A172 (cell line): Measurements from ENCODE around the gene ZNF280B. TPM values are rescaled to one million over a fixed set of nuclear protein-coding genes. Genes with fewer than 3 reads are reported as not detected.
A peak's percentile ranks its signal among the peaks of the same experiment; 100 is the strongest.
"Not testable (repeated sequence)": the region's sequence is repeated elsewhere in the genome, so short reads cannot be mapped to it uniquely, and the experiment has no call there.

Experiments
- DNase-seq: peaks from one replicate; pipeline ENCODE4 v3.0.0-alpha.2; 2015; ENCODE audit warnings: low spot score
- total RNA-seq: library from RNA; depleted of rRNA; stranded (reverse); fragments of >200 nt; shearing (Covaris generic); gene quantifications from 2 replicates; pipeline ENCODE4 v1.2.3, GENCODE V29; 2014

Gene ZNF280B
- total RNA-seq, 1 experiment from 2014 or later: 3.0 TPM

DNA sequence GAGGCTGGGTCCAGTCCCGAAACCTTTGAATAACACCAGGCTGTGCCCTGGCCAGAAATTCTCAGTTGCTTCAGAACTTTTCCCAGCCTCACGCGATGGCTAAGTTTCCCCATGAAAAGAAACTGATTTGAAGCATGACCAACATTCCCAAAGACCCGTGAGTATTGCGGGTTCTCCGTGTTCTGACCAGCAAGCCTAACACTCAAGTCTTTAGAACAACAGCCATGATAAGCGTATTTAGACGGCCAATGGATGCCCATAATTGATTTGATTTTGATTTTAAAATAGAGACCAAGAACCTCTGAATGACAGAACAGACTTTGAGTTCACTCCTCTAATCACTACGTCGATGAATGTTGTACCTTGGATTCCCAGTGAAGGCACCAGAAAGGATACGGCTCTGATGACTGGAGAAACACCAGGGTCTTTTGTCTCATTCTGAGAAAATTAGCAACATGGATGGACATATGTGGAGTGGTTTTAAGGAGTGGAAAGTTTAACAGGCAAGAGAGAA lies 43.9 kb downstream of the ZNF280B start:
- DNase-seq: no peak

DNA sequence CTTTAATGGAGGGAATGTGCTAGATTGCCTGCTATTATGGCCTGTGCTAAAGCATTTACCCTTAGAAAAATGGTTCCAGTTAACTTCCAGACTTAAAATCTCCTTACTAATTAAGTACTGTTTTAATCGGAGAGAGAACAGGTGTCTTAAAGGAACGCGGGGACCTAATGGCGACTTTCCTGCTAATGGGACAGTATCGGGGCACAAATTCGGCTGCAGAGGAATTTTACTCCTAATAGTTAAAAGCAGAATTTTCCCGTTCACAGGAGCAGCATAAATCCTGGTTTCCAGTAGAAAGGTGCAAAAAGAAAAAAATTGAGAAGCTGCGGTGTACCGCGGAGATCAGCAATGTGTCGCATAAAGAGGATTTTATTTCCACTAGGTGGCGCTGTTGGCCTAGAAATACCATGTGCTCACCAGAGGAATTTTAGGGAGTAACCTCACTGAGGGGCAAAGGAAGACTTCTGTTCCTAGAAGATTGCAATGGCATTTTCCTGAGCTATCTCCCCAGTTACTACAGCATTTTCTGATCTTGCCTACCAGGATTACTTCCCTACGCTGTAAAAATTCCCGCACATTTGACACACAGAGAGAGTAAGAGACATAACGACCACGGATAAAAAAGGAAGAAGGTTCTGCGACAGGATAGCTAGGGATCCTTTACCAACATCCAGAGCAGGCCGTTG lies 44.5 kb downstream of the ZNF280B start:
- DNase-seq: peak; percentile 35

DNA sequence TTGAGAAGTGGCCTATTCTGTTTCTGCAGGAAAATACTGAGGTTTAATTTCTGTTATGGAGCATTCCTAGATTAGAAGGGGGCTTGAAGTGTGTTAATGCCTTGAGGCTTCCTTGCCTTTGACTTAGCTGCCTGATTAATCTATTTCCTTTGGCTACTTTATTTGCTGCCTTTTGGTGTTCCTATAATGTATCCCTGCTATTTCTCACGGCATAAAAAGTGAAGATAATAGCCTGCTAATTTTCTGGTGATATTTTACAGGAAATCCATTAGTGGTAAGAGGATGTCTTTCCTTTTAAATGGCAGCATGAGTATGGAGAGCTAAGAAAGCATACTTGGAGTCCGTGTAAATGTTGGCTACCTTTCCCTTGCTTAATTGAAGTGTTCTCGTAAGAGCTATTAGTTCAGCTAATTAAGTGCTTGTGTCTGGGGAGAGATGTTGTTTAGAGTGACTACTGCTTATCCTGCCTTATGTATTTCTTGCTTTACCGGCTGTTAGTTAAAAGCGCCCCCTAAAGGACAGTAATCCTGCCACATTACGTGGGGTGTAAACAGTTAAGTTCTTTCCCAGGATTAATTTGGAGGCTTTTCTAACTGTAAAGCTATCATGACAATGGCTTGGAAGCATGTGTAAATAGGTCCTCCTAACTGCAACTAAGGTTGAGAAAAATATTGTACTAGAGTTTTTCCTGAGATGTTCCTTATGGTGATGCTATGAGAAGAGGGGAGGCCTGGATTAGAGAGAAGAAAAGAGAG lies 45.6 kb downstream of the ZNF280B start:
- no peak for DNase-seq

DNA sequence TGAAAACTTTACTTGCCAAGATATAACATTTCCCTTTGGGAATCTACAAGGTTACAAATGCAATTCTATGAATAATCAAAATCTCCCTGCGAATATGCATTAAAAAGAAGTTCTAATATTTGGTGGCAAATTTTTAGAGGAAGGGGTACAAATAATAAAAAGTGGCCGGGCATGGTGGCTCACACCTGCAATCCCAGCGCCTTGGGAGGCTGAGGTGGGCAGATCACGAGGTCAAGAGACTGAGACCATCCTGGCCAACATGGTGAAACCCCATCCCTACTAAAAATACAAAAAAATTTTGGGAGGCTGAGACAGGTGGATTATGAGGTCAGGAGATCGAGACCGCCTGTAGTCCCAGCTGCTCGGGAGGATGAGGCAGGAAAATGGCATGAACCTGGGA lies 47.0 kb downstream of the ZNF280B start:
- DNase-seq: no peak

DNA sequence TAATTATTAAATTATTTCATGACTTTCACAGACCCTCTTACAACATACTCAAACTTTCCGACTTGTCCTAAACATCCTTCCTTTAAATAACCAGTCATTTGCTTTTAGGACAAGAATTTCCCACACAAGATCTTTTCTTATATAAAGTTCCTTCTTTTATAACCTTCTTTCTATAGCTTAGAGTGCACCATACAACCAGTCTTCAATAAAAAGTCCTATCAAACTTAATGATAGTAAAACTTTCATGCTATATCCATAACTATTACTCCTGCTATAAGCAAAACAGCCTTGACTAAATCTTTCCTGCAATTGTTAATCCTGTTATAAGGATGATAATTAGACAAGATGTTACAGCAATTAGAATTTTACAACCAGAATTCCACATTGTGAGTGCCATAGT lies 47.4 kb downstream of the ZNF280B start:
- DNase-seq: no peak

DNA sequence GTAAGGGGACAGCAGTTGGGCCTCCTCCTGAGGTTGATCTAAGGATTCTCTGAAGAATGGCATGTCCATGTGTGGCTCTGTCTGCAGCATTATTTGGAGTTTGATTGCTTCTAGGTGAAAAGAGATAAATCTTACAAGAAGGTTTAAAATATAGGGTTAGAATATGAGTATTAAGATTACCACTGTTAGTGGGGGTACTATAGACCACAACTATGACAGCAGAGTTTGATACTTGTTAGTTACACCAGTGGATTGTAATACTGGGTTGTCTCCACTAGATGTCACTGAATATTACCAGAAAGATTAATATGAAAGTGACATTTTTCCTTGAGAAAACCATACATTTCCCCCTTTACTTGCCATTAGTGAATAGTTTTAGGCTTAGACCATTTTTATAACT lies 47.9 kb downstream of the ZNF280B start:
- no peak for DNase-seq

DNA sequence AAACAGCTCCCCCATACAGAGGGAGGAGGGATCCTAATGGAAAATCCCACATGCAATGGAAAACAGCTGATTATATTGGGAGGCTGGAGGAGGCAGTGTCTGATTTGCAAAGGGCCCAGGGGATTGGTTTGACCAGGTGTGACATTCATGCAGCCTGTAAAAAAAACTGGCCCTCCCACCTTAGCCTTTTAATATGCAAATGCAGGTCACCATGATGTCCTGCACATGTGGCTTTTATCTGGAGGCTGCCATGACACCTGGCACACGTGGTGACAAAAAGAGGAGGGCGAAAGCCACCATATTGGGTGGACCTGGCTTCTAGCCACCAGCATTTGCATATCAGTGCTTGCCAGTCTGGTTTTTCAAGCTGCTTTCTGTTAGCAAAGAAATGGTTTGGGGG lies 48.5 kb downstream of the ZNF280B start:
- no peak for DNase-seq

DNA sequence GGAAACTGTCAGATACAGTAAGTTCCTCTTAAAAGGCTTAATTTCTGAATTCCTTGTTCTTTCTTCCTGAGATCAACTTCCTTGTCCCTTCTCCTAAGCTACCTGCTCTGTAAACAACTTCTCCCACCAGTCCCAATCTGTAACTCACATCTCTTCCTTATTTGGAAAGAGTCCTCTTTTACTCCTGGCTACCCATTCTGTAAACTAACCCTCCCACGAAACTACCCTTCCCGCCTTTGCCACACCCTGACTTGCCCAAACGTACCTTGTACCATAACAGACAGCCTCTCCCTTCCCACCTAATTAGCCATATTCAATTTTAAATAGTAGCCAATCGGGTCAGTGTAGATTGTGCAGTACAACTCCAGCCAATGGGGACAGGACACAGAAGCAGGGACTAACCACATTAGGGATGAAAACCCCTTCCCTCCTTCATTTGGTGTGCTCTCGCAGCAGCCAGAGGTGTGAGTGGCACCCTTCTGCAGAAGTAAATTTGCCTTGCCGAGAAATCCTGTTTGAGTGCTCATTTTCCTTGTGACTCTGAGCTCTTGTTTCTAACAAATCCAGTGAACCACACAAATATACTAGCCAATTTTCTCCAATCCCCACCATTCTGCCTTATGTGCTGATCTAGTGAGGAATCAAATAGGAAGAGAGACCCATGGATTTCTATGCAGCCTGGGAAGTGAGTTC lies 49.5 kb downstream of the ZNF280B start:
- DNase-seq: no peak

DNA sequence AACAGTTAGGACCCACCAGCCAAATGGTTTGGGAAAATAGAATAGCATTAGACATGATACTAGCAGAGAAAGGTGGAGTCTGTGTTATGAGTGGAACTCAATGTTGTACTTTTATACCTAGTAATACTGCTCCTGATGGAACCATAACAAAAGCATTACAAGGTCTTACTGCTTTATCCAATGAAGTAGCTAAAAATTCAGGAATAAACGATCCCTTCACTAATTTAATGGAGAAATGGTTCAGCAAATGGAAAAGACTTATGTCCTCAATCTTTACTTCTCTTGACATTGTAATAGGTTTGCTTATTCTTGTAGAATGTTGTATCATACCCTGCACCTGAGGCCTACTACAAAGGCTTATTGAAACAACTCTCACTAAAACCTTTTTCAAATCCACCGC lies 50.2 kb downstream of the ZNF280B start:
- DNase-seq: no peak

DNA sequence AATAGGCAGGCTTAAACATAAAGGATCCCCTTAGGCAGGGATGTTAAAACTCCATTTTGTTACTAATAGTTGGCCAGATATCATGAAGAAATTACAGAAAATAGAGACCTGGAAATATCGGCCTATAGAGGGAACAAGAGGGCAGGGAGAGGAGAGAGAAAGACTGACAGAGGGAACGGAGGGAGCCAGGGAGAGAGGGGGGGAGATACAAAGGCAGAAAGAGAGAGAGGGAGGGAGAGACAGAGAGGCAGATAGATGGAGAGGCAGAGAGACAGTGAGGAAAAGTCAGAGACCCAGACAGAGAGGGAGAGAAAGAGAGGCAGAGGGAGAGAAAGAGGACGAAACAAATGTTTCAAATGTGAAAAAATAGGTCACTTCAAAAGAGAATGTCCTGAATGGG lies 53.5 kb downstream of the ZNF280B start:
- no peak for DNase-seq

DNA sequence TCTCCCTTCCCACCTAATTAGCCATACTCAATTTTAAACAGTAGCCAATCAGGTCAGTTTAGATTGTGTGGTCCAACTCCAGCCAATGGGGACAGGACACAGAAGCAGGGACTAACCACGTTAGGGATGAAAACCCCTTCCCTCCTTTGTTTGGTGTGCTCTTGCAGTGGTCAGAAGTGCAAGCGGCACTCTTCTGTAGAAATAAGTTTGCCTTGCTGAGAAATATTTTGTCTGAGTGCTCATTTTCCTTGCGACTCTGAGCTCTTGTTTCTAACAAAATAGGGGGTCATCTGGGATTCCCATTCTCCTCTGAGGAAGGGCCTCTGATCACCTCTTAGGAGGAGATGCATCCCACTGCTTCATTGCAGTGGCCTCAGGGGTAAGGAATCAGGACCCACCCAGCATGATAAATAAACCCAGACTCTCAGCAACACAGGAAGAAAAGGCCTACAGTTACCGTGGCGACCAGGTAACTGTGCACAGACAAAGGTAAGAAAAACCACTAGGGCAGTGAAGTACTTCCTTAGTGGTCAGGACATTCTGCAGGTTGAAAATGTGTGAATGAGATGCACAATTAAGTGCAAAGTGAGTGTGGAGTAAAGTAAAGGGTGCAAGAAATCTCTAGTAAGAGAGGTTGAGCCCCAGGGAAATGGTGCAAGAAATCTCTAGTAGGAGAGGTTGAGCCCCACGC lies 55.4 kb downstream of the ZNF280B start:
- DNase-seq: no peak

DNA sequence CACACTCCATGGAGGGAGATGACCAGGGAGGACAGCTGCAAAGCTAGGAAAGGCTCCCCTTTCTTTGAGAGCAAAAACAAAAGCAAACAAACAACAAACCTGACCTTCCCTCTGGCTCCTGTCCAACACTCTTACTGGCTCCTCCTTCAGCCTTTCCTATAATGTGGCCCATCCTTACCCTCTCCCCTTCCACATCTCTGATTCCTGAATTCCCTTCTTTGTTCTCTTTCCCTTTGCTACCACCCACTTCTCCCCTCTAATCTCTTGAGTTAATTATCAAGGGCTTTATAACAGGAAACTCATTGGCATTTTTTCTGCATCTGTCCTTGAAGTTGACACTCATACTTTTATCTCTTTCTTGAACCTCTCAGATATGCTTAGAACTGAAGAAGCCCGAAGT lies 56.3 kb downstream of the ZNF280B start:
- DNase-seq: no peak

DNA sequence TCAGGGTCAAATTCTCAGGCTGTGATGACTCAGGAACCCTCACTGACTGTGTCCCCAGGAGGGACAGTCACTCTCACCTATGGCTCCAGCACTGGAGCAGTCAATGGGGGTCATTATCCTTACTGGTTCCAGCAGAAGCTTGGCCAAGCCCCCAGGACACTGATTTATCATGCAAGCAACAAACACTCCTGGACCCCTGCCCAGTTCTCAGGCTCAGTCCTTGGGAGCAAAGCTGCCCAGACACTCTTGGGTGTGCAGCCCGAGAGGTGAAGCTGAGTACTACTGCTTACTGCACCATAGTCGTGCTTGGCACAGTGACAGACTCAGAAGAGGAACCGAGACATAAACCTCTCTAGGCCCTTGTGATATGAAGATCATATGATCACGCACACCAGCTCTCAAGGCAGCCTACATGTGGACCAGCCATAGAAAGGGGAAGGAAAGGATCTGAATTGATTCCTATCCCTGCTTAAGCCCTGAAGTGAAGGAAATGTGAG lies 58.2 kb downstream of the ZNF280B start:
- DNase-seq: no peak

DNA sequence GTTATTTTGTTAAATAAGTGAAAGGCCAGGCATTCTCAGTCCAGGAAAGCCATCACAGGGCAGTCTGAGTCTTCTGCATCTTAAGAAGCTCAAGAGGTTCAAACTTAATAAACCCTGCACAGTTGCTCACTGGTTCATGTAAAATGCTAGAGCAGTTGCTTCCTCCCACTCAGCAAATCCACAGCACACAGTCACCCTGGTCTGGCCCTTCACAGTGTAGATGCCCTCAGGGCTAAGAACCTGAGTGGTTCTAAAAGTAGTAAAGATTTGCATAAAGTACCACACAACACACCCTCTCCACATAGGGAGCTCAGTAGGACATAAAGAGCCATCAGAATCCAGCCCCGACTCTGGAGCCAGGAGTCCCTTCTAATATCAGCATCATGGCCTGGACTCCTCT lies 58.7 kb downstream of the ZNF280B start:
- DNase-seq: no peak

DNA sequence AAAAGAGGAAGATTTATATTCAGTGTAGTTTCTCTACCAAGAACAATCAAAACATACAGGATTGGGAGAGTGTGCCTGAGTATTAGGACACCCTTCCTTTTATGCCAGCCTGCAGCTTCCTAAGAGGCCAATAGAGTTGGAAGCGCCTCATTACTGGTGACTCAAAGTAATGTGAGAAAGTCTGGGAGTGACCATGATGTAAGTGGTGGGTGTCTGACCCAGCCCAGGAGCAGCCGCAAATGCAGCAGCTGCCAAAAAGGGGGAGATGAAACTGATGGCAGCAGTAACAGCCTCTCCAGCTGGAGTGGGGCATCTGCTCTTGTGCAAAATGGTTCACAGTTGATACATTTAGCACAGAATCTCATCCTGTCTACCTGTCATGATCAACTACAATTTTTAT lies 62.0 kb downstream of the ZNF280B start:
- DNase-seq: no peak

DNA sequence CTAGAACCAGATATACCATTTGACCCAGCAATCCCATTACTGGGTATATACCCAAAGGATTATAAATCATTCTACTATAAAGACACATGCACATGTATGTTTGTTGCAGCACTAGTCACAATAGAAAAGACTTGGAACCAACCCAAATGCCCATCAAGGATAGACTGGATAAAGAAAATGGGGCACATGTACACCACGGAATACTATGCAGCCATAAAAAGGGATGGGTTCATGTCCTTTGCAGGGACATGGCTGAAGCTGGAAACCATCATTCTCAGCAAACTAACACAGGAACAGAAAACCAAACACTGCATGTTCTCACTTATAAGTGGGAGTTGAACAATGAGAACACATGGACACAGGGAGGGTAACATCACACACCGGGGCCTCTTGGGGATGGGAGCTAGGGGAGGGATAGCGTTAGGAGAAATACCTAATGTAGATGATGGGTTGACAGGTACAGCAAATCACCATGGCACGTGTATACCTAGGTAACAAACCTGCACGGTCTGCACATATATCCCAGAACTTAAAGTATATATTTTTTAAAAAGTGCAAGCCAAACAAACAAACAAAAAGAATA lies 64.4 kb downstream of the ZNF280B start:
- DNase-seq: not testable (repeated sequence)

DNA sequence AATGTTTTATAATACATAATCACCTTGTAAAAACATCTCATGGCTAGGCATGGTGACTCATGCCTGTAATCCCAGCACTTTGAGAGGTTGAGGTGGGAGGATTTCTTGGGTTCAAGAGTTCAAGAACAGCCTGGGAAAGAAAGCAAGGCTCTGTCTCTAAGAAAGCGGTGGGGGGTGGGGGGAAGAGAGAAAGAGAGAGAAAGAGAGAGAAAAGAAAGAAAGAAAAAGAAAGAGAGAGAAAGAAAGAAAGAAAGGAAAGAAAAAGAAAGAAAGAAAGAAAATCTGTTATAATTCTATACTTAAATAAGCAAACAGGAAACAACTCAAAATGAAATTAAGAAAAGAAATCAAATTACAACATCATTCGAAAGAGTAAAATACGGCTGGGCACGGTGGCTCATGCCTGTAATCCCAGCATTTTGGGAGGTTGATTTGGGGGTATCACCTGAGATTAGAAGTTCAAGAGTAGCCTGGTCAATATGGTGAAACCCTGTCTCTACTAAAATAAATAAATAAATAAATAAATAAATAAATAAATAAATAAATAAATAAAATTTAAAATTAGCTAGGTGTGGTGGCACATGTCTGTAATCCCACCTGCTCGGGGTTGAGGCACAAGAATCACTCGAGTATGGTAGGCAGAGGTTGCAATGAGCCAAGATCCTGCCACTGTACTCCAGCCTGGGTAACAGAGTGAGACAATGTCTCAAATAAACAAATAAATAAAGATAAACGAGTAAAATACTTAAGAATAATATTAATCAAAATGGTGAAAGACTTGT lies 65.4 kb downstream of the ZNF280B start:
- no peak for DNase-seq

DNA sequence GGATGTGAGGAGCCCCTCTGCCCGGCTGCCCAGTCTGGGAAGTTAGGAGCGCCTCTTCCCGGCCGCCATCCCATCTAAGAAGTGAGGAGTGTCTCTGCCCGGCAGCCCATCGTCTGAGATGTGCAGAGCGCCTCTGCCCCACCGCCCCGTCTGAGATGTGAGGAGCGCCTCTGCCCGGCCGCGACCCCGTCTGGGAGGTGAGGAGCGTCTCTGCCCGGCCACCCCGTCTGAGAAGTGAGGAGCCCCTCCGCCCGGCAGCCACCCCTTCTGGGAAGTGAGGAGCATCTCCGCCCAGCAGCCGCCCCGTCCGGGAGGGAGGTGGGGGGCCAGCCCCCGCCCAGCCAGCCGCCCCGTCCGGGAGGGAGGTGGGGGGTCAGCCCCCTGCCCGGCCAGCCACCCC lies 66.9 kb downstream of the ZNF280B start:
- not testable (repeated sequence) for DNase-seq

DNA sequence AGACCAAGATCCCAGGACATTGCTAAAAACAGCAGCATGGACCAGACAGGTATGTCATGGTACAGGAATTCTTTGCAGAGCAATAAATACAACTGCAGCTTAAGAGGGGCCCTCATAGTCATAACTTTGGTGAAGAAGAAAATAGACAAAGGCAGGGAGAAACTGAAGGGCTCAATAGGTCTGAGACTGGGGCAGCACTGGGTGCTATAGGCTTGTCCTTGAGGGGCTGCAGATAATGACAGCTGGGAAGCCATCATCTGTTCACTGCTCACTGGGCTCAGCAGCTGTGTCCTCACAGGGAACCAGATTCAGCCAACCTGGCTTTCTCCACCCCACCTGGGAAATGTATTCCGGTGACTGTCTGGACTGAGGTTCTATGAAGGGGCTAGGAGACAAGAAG lies 68.4 kb downstream of the ZNF280B start:
- DNase-seq: no peak
